Measurements from ENCODE around the gene EYA4.

The EYA4 gene

DNA sequence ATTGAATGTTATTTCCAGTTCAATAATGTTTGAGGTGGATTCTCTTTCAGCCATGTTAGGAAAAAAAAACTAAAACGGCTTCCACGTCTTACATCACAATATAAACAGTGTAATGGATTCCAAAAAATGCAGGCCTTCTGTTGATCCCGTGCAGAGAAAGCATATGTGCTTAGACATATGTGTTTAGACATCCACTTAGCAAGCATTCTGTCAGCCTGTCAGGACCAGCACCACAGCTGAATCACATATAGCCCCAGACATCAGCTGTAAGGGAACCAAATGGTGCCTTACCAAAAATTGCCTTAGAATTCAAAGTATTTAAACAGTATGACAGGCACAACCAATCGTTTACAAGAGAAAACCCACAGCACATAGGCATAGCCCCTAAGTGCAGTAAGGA, 304.9 kb downstream of the EYA4 start:
- no peak overlapping the region for H4K8ac ChIP-seq (ENCODE audit: low read depth, low read length)
- H2BK5ac ChIP-seq (ENCODE audit: low read length): no peak overlapping the region
- no peaks in the 10 kb centered on the region for H3K79me2 ChIP-seq (ENCODE audit: control insufficient read depth, insufficient read depth, low read length)
- H3K4me3 ChIP-seq (ENCODE audit: low read length): no peak overlapping the region
- no peak overlapping the region for H2BK15ac ChIP-seq (replicated peaks; ENCODE audit: low read depth)
- no peak overlapping the region for H3K4me2 ChIP-seq (ENCODE audit: low read length)
- H3K36me3 ChIP-seq (ENCODE audit: control insufficient read depth, insufficient read depth, low read length): no peaks in the 10 kb centered on the region
- WGBS (ENCODE audit: extremely low coverage, insufficient coverage, low lambda C conversion rate): no CpG with 5 or more reads among the region's 4 CpGs
- no peaks in the 10 kb centered on the region for H3K4me1 ChIP-seq (ENCODE audit: control insufficient read depth, low read depth, low read length)
- DNase-seq: no peak
- no peaks in the 10 kb centered on the region for H3K79me1 ChIP-seq (ENCODE audit: low read length)
- no peak overlapping the region for H4K5ac ChIP-seq (ENCODE audit: low read length)
- H3K18ac ChIP-seq (ENCODE audit: low read length): no peak overlapping the region
- no peak overlapping the region for H3K23ac ChIP-seq (ENCODE audit: low read length)
- H2BK120ac ChIP-seq (ENCODE audit: low read depth, low read length): no peak overlapping the region
- no peak overlapping the region for H3K27ac ChIP-seq (ENCODE audit: low read depth, low read length)
- H3K56ac ChIP-seq (ENCODE audit: low read length): no peak overlapping the region
- H3K9ac ChIP-seq (ENCODE audit: low read length): no peak overlapping the region
- H3K27me3 ChIP-seq (ENCODE audit: insufficient read depth, low read length, poor library complexity): no peaks in the 10 kb centered on the region
- H2AK5ac ChIP-seq (ENCODE audit: low read length): no peak overlapping the region
- no peak overlapping the region for H3K4ac ChIP-seq (ENCODE audit: low read depth, low read length)

DNA sequence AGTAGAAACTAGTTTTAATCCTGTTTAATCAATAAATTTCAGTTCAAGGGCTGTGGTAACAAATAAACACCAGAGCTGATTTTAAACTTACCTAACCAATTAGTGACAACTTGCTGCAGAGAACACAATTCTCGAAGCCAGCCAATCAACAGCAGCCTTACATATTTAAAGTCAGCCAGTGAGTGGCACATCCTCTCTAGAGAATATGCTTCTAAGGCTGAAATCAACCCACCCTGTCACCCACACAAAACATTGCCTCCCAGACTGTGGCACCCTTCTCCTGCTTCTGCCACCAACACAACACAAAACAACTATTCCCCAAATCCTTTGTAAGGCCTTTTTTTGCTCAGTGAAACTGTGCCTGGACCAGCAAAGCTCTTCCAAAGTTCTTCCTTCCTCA, 306.0 kb downstream of the EYA4 start:
- Histone ChIP-seq H3K18ac (ENCODE audit: low read length) (no peak overlapping the region), H3K36me3 (ENCODE audit: control insufficient read depth, insufficient read depth, low read length) (no peaks in the 10 kb centered on the region), H4K8ac (ENCODE audit: low read depth, low read length) (no peak overlapping the region), H4K5ac (ENCODE audit: low read length) (no peak overlapping the region), H3K4me2 (ENCODE audit: low read length) (no peak overlapping the region), H3K79me2 (ENCODE audit: control insufficient read depth, insufficient read depth, low read length) (no peaks in the 10 kb centered on the region), H2AK5ac (ENCODE audit: low read length) (no peak overlapping the region), H2BK5ac (ENCODE audit: low read length) (no peak overlapping the region), H3K56ac (ENCODE audit: low read length) (no peak overlapping the region), H3K9ac (ENCODE audit: low read length) (no peak overlapping the region), H3K4me1 (ENCODE audit: control insufficient read depth, low read depth, low read length) (no peaks in the 10 kb centered on the region), H3K4me3 (ENCODE audit: low read length) (no peak overlapping the region), H3K27ac (ENCODE audit: low read depth, low read length) (no peak overlapping the region), H3K23ac (ENCODE audit: low read length) (no peak overlapping the region), H3K27me3 (ENCODE audit: insufficient read depth, low read length, poor library complexity) (no peaks in the 10 kb centered on the region), H3K4ac (ENCODE audit: low read depth, low read length) (no peak overlapping the region), H2BK120ac (ENCODE audit: low read depth, low read length) (no peak overlapping the region), H2BK15ac (replicated peaks; ENCODE audit: low read depth) (no peak overlapping the region), H3K79me1 (ENCODE audit: low read length) (no peaks in the 10 kb centered on the region)
- WGBS (ENCODE audit: extremely low coverage, insufficient coverage, low lambda C conversion rate): no CpG with 5 or more reads among the region's 1 CpG
- DNase-seq: no peak

DNA sequence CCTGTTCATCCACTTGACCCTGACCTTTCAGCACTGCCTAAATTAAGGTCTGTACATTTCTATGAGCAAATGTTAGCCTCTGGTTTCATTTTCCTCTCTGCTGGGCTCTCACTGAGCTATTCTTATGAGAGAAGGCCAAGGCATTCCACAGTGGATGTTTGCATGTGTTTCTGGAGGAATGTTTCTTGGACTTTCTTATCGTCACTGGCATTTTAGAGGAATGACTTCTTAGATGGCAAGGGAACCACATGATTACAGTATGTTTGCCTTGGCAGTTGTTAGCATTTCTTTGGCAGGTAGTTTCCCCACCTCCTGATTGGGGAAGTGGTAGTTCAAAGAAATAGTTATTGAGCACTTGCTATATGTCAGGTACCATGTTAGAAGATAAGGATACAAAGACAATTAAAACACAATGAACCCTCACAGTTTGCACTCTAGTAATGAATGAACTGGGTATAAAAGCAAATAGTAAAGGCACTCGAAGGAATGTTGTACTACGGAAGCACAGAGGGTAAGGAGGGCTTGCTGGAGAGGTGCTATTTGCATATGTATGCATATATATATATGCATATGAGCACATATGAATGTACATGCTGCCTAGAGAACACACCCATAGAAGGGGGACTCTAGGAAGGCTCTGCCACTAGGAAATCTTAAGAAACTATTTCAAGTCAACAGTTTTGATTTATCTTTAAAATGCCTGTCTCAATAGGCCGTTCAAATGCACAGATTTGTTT, 307.4 kb downstream of the EYA4 start:
- H4K5ac ChIP-seq (ENCODE audit: low read length): no peak overlapping the region
- H3K79me1 ChIP-seq (ENCODE audit: low read length): no peaks in the 10 kb centered on the region
- WGBS (ENCODE audit: extremely low coverage, insufficient coverage, low lambda C conversion rate): no CpG with 5 or more reads among the region's 4 CpGs
- H2BK120ac ChIP-seq (ENCODE audit: low read depth, low read length): no peak overlapping the region
- no peaks in the 10 kb centered on the region for H3K36me3 ChIP-seq (ENCODE audit: control insufficient read depth, insufficient read depth, low read length)
- no peak overlapping the region for H3K4me2 ChIP-seq (ENCODE audit: low read length)
- no peak overlapping the region for H2BK15ac ChIP-seq (replicated peaks; ENCODE audit: low read depth)
- H3K4me1 ChIP-seq (ENCODE audit: control insufficient read depth, low read depth, low read length): no peaks in the 10 kb centered on the region
- H3K27me3 ChIP-seq (ENCODE audit: insufficient read depth, low read length, poor library complexity): no peaks in the 10 kb centered on the region
- no peak overlapping the region for H3K27ac ChIP-seq (ENCODE audit: low read depth, low read length)
- H3K79me2 ChIP-seq (ENCODE audit: control insufficient read depth, insufficient read depth, low read length): no peaks in the 10 kb centered on the region
- H3K23ac ChIP-seq (ENCODE audit: low read length): no peak overlapping the region
- DNase-seq: no peak
- H3K4ac ChIP-seq (ENCODE audit: low read depth, low read length): no peak overlapping the region
- H4K8ac ChIP-seq (ENCODE audit: low read depth, low read length): no peak overlapping the region
- H3K18ac ChIP-seq (ENCODE audit: low read length): no peak overlapping the region
- no peak overlapping the region for H3K4me3 ChIP-seq (ENCODE audit: low read length)
- no peak overlapping the region for H3K9ac ChIP-seq (ENCODE audit: low read length)
- H2BK5ac ChIP-seq (ENCODE audit: low read length): no peak overlapping the region
- H2AK5ac ChIP-seq (ENCODE audit: low read length): no peak overlapping the region
- H3K56ac ChIP-seq (ENCODE audit: low read length): no peak overlapping the region

DNA sequence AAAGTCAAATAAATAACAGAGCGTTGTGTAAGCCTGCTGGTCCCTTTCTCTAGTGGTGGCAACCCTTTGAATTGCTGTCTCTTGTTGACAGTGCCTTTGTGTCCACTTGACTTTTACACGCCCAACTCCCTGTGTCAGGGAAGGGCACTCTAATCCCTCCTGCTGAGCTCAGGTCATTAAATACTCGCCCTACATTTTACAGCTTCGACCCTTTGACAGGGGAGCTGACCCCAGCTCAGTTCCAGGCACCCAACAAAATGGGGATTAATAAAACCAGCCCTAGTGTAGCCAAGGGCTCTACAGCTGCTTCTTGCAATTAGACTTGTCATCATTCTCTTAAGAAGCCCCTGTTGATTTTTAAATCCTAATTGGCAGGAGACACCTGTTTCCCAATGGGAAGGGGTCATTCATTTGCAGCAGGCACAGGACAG, 308.2 kb downstream of the EYA4 start:
- Histone ChIP-seq H3K79me2 (ENCODE audit: control insufficient read depth, insufficient read depth, low read length) (no peaks in the 10 kb centered on the region), H3K79me1 (ENCODE audit: low read length) (no peaks in the 10 kb centered on the region), H3K23ac (ENCODE audit: low read length) (no peak overlapping the region), H3K4me3 (ENCODE audit: low read length) (no peak overlapping the region), H3K27ac (ENCODE audit: low read depth, low read length) (no peak overlapping the region), H4K8ac (ENCODE audit: low read depth, low read length) (no peak overlapping the region), H3K27me3 (ENCODE audit: insufficient read depth, low read length, poor library complexity) (no peaks in the 10 kb centered on the region), H2BK5ac (ENCODE audit: low read length) (no peak overlapping the region), H3K18ac (ENCODE audit: low read length) (no peak overlapping the region), H3K56ac (ENCODE audit: low read length) (no peak overlapping the region), H2BK15ac (replicated peaks; ENCODE audit: low read depth) (no peak overlapping the region), H3K9ac (ENCODE audit: low read length) (no peak overlapping the region), H3K4me2 (ENCODE audit: low read length) (no peak overlapping the region), H3K4ac (ENCODE audit: low read depth, low read length) (no peak overlapping the region), H3K4me1 (ENCODE audit: control insufficient read depth, low read depth, low read length) (no peaks in the 10 kb centered on the region), H2AK5ac (ENCODE audit: low read length) (no peak overlapping the region), H2BK120ac (ENCODE audit: low read depth, low read length) (no peak overlapping the region), H4K5ac (ENCODE audit: low read length) (no peak overlapping the region), H3K36me3 (ENCODE audit: control insufficient read depth, insufficient read depth, low read length) (no peaks in the 10 kb centered on the region)
- no peak for DNase-seq
- WGBS (ENCODE audit: extremely low coverage, insufficient coverage, low lambda C conversion rate): no CpG with 5 or more reads among the region's 4 CpGs

DNA sequence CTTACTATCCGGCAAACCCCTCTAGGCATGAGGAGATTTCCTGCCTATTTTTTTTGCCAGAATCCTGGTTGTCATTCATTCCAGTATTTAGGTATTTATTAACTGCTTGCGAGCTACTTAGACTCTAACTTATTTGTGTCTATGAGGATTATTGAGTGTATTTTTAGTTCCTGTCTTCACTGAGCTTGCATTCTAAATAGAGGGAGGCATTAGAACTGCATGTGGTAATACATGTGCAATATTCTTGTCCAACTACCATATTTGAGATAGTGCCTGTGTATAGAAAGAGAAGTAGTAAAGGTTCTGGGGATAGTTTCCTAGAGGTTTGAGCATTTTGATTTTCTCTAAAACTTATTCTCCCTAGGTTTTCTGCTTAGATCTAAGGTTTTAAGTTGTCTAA, 308.9 kb downstream of the EYA4 start:
- Histone ChIP-seq H3K27ac (ENCODE audit: low read depth, low read length) (no peak overlapping the region), H3K23ac (ENCODE audit: low read length) (no peak overlapping the region), H4K5ac (ENCODE audit: low read length) (no peak overlapping the region), H2AK5ac (ENCODE audit: low read length) (no peak overlapping the region), H3K4me2 (ENCODE audit: low read length) (no peak overlapping the region), H3K79me1 (ENCODE audit: low read length) (no peaks in the 10 kb centered on the region), H3K18ac (ENCODE audit: low read length) (no peak overlapping the region), H3K4me1 (ENCODE audit: control insufficient read depth, low read depth, low read length) (no peaks in the 10 kb centered on the region), H3K27me3 (ENCODE audit: insufficient read depth, low read length, poor library complexity) (no peaks in the 10 kb centered on the region), H3K9ac (ENCODE audit: low read length) (no peak overlapping the region), H4K8ac (ENCODE audit: low read depth, low read length) (no peak overlapping the region), H3K4me3 (ENCODE audit: low read length) (no peak overlapping the region), H3K79me2 (ENCODE audit: control insufficient read depth, insufficient read depth, low read length) (no peaks in the 10 kb centered on the region), H2BK120ac (ENCODE audit: low read depth, low read length) (no peak overlapping the region), H3K4ac (ENCODE audit: low read depth, low read length) (no peak overlapping the region), H3K56ac (ENCODE audit: low read length) (no peak overlapping the region), H2BK15ac (replicated peaks; ENCODE audit: low read depth) (no peak overlapping the region), H2BK5ac (ENCODE audit: low read length) (no peak overlapping the region), H3K36me3 (ENCODE audit: control insufficient read depth, insufficient read depth, low read length) (no peaks in the 10 kb centered on the region)
- DNase-seq: no peak
- no CpG with 5 or more reads among the region's 2 CpGs for WGBS (ENCODE audit: extremely low coverage, insufficient coverage, low lambda C conversion rate)

DNA sequence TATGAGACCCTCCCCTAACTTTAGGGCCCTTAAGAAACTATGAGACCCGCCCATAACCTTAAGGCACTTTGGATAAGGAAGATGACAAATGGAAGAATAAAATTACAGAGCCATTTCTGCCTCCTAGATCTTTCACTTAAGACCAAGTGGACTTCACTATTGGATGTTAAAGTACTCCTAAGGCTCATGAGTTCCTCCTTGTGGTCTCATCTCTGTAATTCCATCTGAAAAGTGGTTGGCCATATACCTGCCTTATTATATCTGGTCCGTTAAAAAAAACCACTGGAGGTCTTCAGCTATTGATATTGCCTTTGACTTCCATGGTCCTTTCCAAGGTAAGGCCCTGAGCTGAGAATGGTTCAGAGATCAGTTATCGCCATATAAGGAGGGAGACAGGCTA, 310.3 kb downstream of the EYA4 start:
- H2BK5ac ChIP-seq (ENCODE audit: low read length): no peak overlapping the region
- H3K27ac ChIP-seq (ENCODE audit: low read depth, low read length): no peak overlapping the region
- H2BK15ac ChIP-seq (replicated peaks; ENCODE audit: low read depth): no peak overlapping the region
- no peaks in the 10 kb centered on the region for H3K4me1 ChIP-seq (ENCODE audit: control insufficient read depth, low read depth, low read length)
- no peaks in the 10 kb centered on the region for H3K79me2 ChIP-seq (ENCODE audit: control insufficient read depth, insufficient read depth, low read length)
- H3K23ac ChIP-seq (ENCODE audit: low read length): no peak overlapping the region
- no CpG with 5 or more reads among the region's 3 CpGs for WGBS (ENCODE audit: extremely low coverage, insufficient coverage, low lambda C conversion rate)
- H4K5ac ChIP-seq (ENCODE audit: low read length): no peak overlapping the region
- H3K4me3 ChIP-seq (ENCODE audit: low read length): no peak overlapping the region
- H2AK5ac ChIP-seq (ENCODE audit: low read length): no peak overlapping the region
- H3K36me3 ChIP-seq (ENCODE audit: control insufficient read depth, insufficient read depth, low read length): no peaks in the 10 kb centered on the region
- H2BK120ac ChIP-seq (ENCODE audit: low read depth, low read length): no peak overlapping the region
- no peaks in the 10 kb centered on the region for H3K27me3 ChIP-seq (ENCODE audit: insufficient read depth, low read length, poor library complexity)
- no peak overlapping the region for H4K8ac ChIP-seq (ENCODE audit: low read depth, low read length)
- no peak for DNase-seq
- H3K4me2 ChIP-seq (ENCODE audit: low read length): no peak overlapping the region
- no peak overlapping the region for H3K4ac ChIP-seq (ENCODE audit: low read depth, low read length)
- H3K18ac ChIP-seq (ENCODE audit: low read length): no peak overlapping the region
- H3K56ac ChIP-seq (ENCODE audit: low read length): no peak overlapping the region
- H3K79me1 ChIP-seq (ENCODE audit: low read length): no peaks in the 10 kb centered on the region
- no peak overlapping the region for H3K9ac ChIP-seq (ENCODE audit: low read length)
